Mesendoderm (in vitro differentiated cells): Measurements from ENCODE around the gene EPB41L5. TPM values are rescaled to one million over a fixed set of nuclear protein-coding genes. Genes with fewer than 3 reads are reported as not detected.

Experiments
- DNase-seq: peaks from one replicate; pipeline ENCODE4 v3.0.0; 2013
- H2AK5ac ChIP-seq: 2 replicates; pipeline ENCODE4 v1.6.1; 2013; ENCODE audit warnings: low read length, inconsistent platforms
- H2BK120ac ChIP-seq: 2 replicates; pipeline ENCODE4 v1.6.1; 2013; ENCODE audit warnings: low read depth, mild to moderate bottlenecking, low read length, moderate library complexity, mixed read lengths
- H2BK15ac ChIP-seq: replicated peaks from 2 replicates; pipeline ENCODE4 v1.6.1; 2013; ENCODE audit warnings: low read depth, mild to moderate bottlenecking, moderate library complexity
- H2BK5ac ChIP-seq: 2 replicates; pipeline ENCODE4 v1.6.1; 2013; ENCODE audit warnings: low read length, inconsistent platforms
- H3K18ac ChIP-seq: 2 replicates; pipeline ENCODE4 v1.6.1; 2013; ENCODE audit warnings: mild to moderate bottlenecking, low read length, mixed read lengths
- H3K23ac ChIP-seq: one replicate; pipeline ENCODE4 v1.6.1; 2013; ENCODE audit warnings: low read length
- H3K27ac ChIP-seq: 2 replicates; pipeline ENCODE4 v1.5.1; 2013; ENCODE audit warnings: low read depth, mild to moderate bottlenecking, inconsistent platforms, low read length, moderate library complexity
- H3K27me3 ChIP-seq: 2 replicates; pipeline ENCODE4 v1.6.1; 2013; ENCODE audit warnings: low read length, control low read depth, mild to moderate bottlenecking, inconsistent platforms; ENCODE audit not compliant: insufficient read depth, poor library complexity
- H3K36me3 ChIP-seq: 2 replicates; pipeline ENCODE4 v1.6.1; 2013; ENCODE audit warnings: low read length, inconsistent platforms; ENCODE audit not compliant: control insufficient read depth, insufficient read depth
- H3K4ac ChIP-seq: one replicate; pipeline ENCODE4 v1.6.1; 2013; ENCODE audit warnings: low read depth, mild to moderate bottlenecking, low read length, moderate library complexity
- H3K4me1 ChIP-seq: 2 replicates; pipeline ENCODE4 v1.6.1; 2013; ENCODE audit warnings: low read depth, low read length, inconsistent platforms; ENCODE audit not compliant: control insufficient read depth
- H3K4me2 ChIP-seq: 2 replicates; pipeline ENCODE4 v1.6.1; 2013; ENCODE audit warnings: low read length
- H3K4me3 ChIP-seq: 2 replicates; pipeline ENCODE4 v1.5.1; 2013; ENCODE audit warnings: mild to moderate bottlenecking, low read length
- H3K56ac ChIP-seq: one replicate; pipeline ENCODE4 v1.6.1; 2013; ENCODE audit warnings: low read length
- H3K79me1 ChIP-seq: 2 replicates; pipeline ENCODE4 v1.6.1; 2013; ENCODE audit warnings: low read length, inconsistent platforms
- H3K79me2 ChIP-seq: 2 replicates; pipeline ENCODE4 v1.6.1; 2013; ENCODE audit warnings: mild to moderate bottlenecking, low read length; ENCODE audit not compliant: control insufficient read depth, insufficient read depth
- H3K9ac ChIP-seq: 2 replicates; pipeline ENCODE4 v1.6.1; 2013; ENCODE audit warnings: low read length, inconsistent platforms
- H4K5ac ChIP-seq: one replicate; pipeline ENCODE4 v1.6.1; 2013; ENCODE audit warnings: low read length
- H4K8ac ChIP-seq: one replicate; pipeline ENCODE4 v1.6.1; 2013; ENCODE audit warnings: low read depth, mild to moderate bottlenecking, control low read depth, low read length, moderate library complexity
- WGBS: extraction: QIAGEN DNeasy Blood & Tissue Kit; methylation state at CpG from one replicate; pipeline ENCODE4 v1.1.7; 2013; ENCODE audit warnings: low lambda C conversion rate, missing lambda C conversion rate; ENCODE audit not compliant: insufficient coverage; ENCODE audit errors: extremely low coverage; 5-methylcytosine and 5-hydroxymethylcytosine counted together
- polyA plus RNA-seq, 2 experiments: library from polyadenylated mRNA; stranded (reverse); fragments of 200-250 nt; gene quantifications; one replicate each; pipeline ENCODE4 v1.2.3, GENCODE V29; 2013

EPB41L5 gene
- polyA plus RNA-seq (2013, experiment 1 of 2) = 16.5 TPM
- 15.8 TPM for polyA plus RNA-seq (2013, experiment 2 of 2)

DNA sequence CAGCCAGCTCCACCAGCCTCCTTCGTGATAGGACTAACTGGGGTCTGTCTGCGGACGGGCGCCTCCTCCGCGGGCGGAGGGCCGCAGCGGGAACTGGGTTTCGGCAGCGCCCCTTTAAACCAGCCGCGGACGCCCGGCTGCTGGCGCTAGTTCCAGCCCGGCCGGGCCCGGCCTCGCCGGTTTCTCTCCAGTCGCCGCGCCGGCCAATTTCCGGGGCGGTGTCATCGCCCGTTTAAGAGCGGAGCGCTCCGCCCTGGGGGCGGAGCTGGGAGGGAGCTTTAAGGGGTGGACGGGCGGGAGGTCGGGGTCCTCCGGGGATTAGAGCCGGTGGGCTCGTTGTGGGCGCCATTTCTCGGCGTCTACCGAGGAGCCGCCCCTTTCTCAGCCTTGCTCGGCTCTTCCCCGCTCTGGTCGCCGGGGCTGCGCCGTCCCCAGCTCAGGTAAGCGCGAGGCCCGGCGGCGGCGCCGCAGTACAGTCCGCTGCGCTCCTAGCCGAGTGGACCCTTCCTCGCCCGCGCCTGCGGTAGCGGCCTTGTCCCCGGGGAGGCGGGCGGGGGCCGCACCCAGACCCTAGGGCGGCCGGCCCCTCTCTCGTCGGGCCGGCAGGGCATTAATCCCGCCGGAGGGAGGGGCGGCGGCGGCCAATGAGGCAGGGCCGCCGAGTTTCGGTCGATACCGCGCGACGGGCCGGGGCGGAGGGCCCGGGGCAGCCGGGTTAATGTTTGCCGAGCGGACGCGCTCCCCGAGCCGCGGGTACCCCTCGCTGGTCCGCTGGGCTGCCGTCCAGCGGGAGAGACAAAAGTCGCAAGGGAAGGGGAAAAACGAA lies at the start of gene EPB41L5:
EPB41L5 (plus strand) TSS at position 307 of the 826 bp plus-strand sequence. CDS start 6,008 bp downstream, outside the sequence.
- no peak within 1 kb of the TSS for H2BK120ac ChIP-seq
- peak within 1 kb of the TSS; percentile 97 for H3K56ac ChIP-seq
- H3K27me3 ChIP-seq = no peaks in the 10 kb centered on the region
- peak within 1 kb of the TSS; percentile 65 for H2BK15ac ChIP-seq
- no CpG with 5 or more reads among the region's 104 CpGs for WGBS
- peak within 1 kb of the TSS; percentile 94 for H3K9ac ChIP-seq
- no peak within 1 kb of the TSS for H3K23ac ChIP-seq
- H3K79me2 ChIP-seq = peaks cover 5% of the 10 kb centered on the region
- H3K36me3 ChIP-seq = no peaks in the 10 kb centered on the region
- no peak within 1 kb of the TSS for H2AK5ac ChIP-seq
- DNase-seq = peak; percentile 97
- peaks cover 2% of the 10 kb centered on the region for H3K79me1 ChIP-seq
- H3K4me1 ChIP-seq = peaks cover 2% of the 10 kb centered on the region
- peak within 1 kb of the TSS; percentile 25 for H3K4ac ChIP-seq
- no peak within 1 kb of the TSS for H2BK5ac ChIP-seq
- peak within 1 kb of the TSS; percentile 75 for H3K4me3 ChIP-seq
- H3K18ac ChIP-seq = peak within 1 kb of the TSS; percentile 75
- no peak within 1 kb of the TSS for H4K8ac ChIP-seq
- peak within 1 kb of the TSS; percentile 88 for H3K4me2 ChIP-seq
- no peak within 1 kb of the TSS for H4K5ac ChIP-seq
- peak within 1 kb of the TSS; percentile 95 for H3K27ac ChIP-seq

DNA sequence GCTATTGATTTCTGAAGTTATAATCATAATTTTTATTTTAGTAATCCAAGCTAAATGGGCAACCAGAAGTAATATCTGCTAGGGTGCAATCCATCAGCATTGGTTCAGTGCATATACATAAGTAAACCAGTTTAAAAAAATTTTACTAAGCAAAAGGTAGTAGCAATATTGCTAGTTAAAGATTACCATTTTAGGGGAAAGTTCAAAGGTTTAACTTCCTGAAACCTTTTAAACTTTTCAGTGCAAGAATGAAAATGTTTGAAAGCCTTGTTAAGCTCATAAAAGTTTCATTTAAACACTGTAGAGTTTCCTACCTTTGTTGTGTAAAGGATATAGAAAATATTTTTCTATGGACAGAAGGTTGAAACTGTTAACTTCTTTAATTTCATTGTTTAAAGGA lies 31.0 kb upstream of the EPB41L5 start:
- Histone ChIP-seq H2BK5ac (no peak overlapping the region), H3K79me2 (no peaks in the 10 kb centered on the region), H2BK120ac (no peak overlapping the region)

DNA sequence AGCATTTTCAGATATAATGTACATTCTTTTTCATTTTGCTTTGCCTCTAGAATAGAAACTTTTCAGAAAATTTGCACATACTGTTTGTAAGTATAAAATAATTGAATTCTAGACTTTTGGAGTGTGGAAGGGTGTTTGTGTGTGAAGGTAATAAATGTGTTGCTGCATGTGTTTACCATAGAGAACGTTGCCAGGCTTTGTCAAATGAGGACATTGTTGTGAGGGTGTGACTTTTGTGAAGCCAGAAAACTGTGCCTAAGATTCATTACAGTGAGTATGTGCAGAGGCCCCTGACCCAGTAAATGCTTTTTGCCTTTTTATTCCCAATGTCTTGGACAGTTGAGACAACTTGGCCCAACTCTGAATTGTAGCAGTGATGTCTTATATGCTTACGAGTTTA lies 30.4 kb upstream of the EPB41L5 start:
- H2AK5ac ChIP-seq = no peak overlapping the region
- H3K56ac ChIP-seq = no peak overlapping the region
- no peaks in the 10 kb centered on the region for H3K27me3 ChIP-seq
- WGBS = 100% methylated on average over 1 of the region's 2 CpGs
- no peaks in the 10 kb centered on the region for H3K79me2 ChIP-seq
- no peak overlapping the region for H3K4ac ChIP-seq
- H3K79me1 ChIP-seq = no peaks in the 10 kb centered on the region
- H2BK5ac ChIP-seq = no peak overlapping the region
- H3K4me3 ChIP-seq = no peak overlapping the region
- no peak overlapping the region for H4K5ac ChIP-seq
- H3K9ac ChIP-seq = no peak overlapping the region
- H3K18ac ChIP-seq = no peak overlapping the region
- H3K36me3 ChIP-seq = no peaks in the 10 kb centered on the region
- DNase-seq = no peak
- no peaks in the 10 kb centered on the region for H3K4me1 ChIP-seq
- no peak overlapping the region for H3K27ac ChIP-seq
- no peak overlapping the region for H3K23ac ChIP-seq
- H3K4me2 ChIP-seq = no peak overlapping the region
- no peak overlapping the region for H2BK15ac ChIP-seq
- no peak overlapping the region for H4K8ac ChIP-seq
- H2BK120ac ChIP-seq = no peak overlapping the region

More for the DNA sequence above, 31.0 kb upstream of the EPB41L5 start:
- DNase-seq = no peak
- H4K5ac ChIP-seq = no peak overlapping the region
- H3K27ac ChIP-seq = no peak overlapping the region
- no peak overlapping the region for H3K23ac ChIP-seq
- H2BK15ac ChIP-seq = no peak overlapping the region
- H2AK5ac ChIP-seq = no peak overlapping the region
- no peak overlapping the region for H3K4me3 ChIP-seq
- no peak overlapping the region for H3K4me2 ChIP-seq
- no peak overlapping the region for H3K4ac ChIP-seq
- no peak overlapping the region for H3K18ac ChIP-seq
- no peak overlapping the region for H3K9ac ChIP-seq
- no peaks in the 10 kb centered on the region for H3K79me1 ChIP-seq
- H3K4me1 ChIP-seq = no peaks in the 10 kb centered on the region
- no peaks in the 10 kb centered on the region for H3K27me3 ChIP-seq
- no peak overlapping the region for H3K56ac ChIP-seq
- H3K36me3 ChIP-seq = no peaks in the 10 kb centered on the region
- H4K8ac ChIP-seq = no peak overlapping the region

DNA sequence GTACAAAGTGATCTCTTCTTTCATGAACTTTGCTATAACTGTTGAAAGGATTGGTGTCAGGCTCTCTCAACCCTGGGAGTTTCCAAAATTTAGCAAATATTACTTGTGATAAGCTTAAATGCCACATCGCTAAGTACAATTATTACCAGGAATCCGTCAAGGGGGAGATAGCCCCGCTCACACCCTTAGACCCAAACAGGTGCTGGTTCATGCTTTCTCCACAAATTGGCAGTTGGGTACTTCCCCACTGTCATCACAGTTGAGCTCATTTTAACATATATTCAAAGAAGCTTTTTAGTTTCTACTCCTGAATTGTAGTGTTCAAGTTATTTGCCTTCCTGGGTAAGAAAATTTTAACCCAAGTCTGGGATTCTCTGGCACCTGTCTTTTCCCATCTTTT lies 29.8 kb upstream of the EPB41L5 start:
- no peak overlapping the region for H2BK120ac ChIP-seq
- H3K56ac ChIP-seq = no peak overlapping the region
- no peak overlapping the region for H2BK5ac ChIP-seq
- no peak overlapping the region for H3K4ac ChIP-seq
- H3K27me3 ChIP-seq = no peaks in the 10 kb centered on the region
- no peaks in the 10 kb centered on the region for H3K36me3 ChIP-seq
- H2AK5ac ChIP-seq = no peak overlapping the region
- H3K27ac ChIP-seq = no peak overlapping the region
- no peaks in the 10 kb centered on the region for H3K79me2 ChIP-seq
- no peak overlapping the region for H4K5ac ChIP-seq
- no peak overlapping the region for H4K8ac ChIP-seq
- WGBS = no CpG with 5 or more reads among the region's 3 CpGs
- no peak overlapping the region for H3K4me2 ChIP-seq
- H3K79me1 ChIP-seq = no peaks in the 10 kb centered on the region
- H3K4me3 ChIP-seq = no peak overlapping the region
- no peak overlapping the region for H3K9ac ChIP-seq
- no peak overlapping the region for H3K23ac ChIP-seq
- H3K18ac ChIP-seq = no peak overlapping the region
- no peak overlapping the region for H2BK15ac ChIP-seq
- H3K4me1 ChIP-seq = no peaks in the 10 kb centered on the region
- DNase-seq = no peak

DNA sequence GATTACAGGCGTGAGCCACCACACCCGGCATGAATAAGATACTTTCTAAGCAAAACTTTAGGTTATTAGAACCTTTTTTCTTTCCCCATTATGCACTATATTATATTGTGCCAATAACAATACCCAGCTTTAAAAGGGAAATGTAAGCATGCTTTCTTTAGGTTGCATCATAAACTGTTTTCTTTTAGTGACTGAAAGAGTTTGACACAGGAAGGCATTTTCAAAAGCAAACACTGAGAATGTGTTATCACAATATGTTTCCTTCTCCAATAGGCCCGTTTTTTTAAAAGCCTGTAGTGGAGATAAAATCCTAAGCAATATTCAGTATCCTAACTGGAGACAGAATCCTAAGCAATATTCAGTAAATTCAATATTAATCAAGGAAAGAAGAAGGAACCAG lies 16.7 kb upstream of the EPB41L5 start:
- Histone ChIP-seq H2AK5ac (no peak overlapping the region), H3K27me3 (no peaks in the 10 kb centered on the region), H3K36me3 (no peaks in the 10 kb centered on the region), H2BK15ac (no peak overlapping the region), H3K79me2 (no peaks in the 10 kb centered on the region), H3K4me1 (no peaks in the 10 kb centered on the region), H4K8ac (no peak overlapping the region), H3K79me1 (no peaks in the 10 kb centered on the region), H3K18ac (no peak overlapping the region), H2BK120ac (no peak overlapping the region), H3K27ac (no peak overlapping the region), H3K9ac (no peak overlapping the region), H3K4me3 (no peak overlapping the region), H3K4me2 (no peak overlapping the region), H3K56ac (no peak overlapping the region), H3K4ac (no peak overlapping the region), H2BK5ac (no peak overlapping the region), H4K5ac (no peak overlapping the region), H3K23ac (no peak overlapping the region)
- no peak for DNase-seq
- WGBS = no CpG with 5 or more reads among the region's 3 CpGs
